ENCODE measurements around the gene IGFALS. TPM values are rescaled to one million over a fixed set of nuclear protein-coding genes. Genes with fewer than 3 reads are reported as not detected.

IGFALS gene
- total RNA-seq, 1 donor from 2014 or later, result not detected

GRCh38 chr16:1794908-1795666 lies 1.6 kb upstream of the IGFALS start:
- H3K27ac Mint-ChIP-seq (ENCODE audit: unreplicated experiment), result no peak overlapping the region
- TF ChIP-seq, protein P1, sequence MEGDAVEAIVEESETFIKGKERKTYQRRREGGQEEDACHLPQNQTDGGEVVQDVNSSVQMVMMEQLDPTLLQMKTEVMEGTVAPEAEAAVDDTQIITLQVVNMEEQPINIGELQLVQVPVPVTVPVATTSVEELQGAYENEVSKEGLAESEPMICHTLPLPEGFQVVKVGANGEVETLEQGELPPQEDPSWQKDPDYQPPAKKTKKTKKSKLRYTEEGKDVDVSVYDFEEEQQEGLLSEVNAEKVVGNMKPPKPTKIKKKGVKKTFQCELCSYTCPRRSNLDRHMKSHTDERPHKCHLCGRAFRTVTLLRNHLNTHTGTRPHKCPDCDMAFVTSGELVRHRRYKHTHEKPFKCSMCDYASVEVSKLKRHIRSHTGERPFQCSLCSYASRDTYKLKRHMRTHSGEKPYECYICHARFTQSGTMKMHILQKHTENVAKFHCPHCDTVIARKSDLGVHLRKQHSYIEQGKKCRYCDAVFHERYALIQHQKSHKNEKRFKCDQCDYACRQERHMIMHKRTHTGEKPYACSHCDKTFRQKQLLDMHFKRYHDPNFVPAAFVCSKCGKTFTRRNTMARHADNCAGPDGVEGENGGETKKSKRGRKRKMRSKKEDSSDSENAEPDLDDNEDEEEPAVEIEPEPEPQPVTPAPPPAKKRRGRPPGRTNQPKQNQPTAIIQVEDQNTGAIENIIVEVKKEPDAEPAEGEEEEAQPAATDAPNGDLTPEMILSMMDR (IDR thresholded peaks at IDR 0.05; ENCODE audit: unreplicated experiment), result no peak
- H3K4me1 Mint-ChIP-seq (ENCODE audit: unreplicated experiment), result no peaks in the 10 kb centered on the region
- H3K4me3 Mint-ChIP-seq (ENCODE audit: unreplicated experiment), result no peak overlapping the region
- no peak for DNase-seq (ENCODE audit: low spot score)
- peaks cover 4% of the 10 kb centered on the region for H3K9me3 Mint-ChIP-seq (ENCODE audit: unreplicated experiment)
- peaks cover 15% of the 10 kb centered on the region for H3K36me3 Mint-ChIP-seq (ENCODE audit: low read depth, unreplicated experiment)
- H3K27me3 Mint-ChIP-seq (ENCODE audit: unreplicated experiment), result no peaks in the 10 kb centered on the region

DNA sequence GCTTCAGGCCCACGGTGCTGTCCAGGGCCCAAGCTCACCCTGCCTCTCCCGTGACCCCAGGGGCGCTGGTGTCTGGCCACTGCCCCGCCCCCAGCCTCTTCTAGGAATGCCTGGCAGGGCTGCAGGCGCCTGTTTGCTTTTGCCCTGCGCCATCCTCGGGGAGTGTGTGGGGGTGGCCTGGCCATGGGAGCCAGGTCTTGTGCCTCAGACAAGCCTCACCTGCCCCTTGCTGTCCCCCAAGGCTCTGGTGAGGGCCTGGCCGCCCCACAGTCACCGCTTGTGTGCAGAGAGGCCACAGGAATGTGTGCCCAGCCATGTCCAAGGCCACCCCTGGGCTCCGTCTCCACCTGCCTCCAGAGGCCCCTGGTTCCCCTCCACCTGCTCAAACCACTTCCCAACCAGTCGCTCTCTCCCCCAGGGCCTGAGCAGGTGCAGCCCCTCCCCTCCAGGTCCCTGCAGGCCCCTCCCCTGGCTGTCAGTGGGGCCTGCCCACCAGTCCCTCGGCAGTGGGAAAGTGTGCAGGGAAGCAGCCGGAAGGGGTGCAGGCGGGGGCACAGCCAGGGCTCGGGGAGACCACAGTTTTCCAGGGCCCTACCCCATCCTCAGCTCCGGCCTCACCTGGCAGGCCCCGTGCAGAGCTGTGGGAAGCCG lies 841 bp upstream of the IGFALS start:
- H3K9me3 Mint-ChIP-seq (ENCODE audit: unreplicated experiment), result peaks cover 1% of the 10 kb centered on the region
- no peak overlapping the region for H3K4me3 Mint-ChIP-seq (ENCODE audit: unreplicated experiment)
- peaks cover 10% of the 10 kb centered on the region for H3K36me3 Mint-ChIP-seq (ENCODE audit: low read depth, unreplicated experiment)
- no peak overlapping the region for H3K27ac Mint-ChIP-seq (ENCODE audit: unreplicated experiment)
- TF ChIP-seq, protein P1 (IDR thresholded peaks at IDR 0.05; ENCODE audit: unreplicated experiment), result no peak
- H3K4me1 Mint-ChIP-seq (ENCODE audit: unreplicated experiment), result no peaks in the 10 kb centered on the region
- H3K27me3 Mint-ChIP-seq (ENCODE audit: unreplicated experiment), result no peaks in the 10 kb centered on the region
- DNase-seq (ENCODE audit: low spot score), result no peak

- H3K4me3 Mint-ChIP-seq (ENCODE audit: unreplicated experiment), result no peak overlapping the region
- TF ChIP-seq, protein P1 (IDR thresholded peaks at IDR 0.05; ENCODE audit: unreplicated experiment), result no peak
- no peak for DNase-seq (ENCODE audit: low spot score)
Measured at GRCh38 chr16:1792836-1793577, 498 bp downstream of the IGFALS start.

DNA sequence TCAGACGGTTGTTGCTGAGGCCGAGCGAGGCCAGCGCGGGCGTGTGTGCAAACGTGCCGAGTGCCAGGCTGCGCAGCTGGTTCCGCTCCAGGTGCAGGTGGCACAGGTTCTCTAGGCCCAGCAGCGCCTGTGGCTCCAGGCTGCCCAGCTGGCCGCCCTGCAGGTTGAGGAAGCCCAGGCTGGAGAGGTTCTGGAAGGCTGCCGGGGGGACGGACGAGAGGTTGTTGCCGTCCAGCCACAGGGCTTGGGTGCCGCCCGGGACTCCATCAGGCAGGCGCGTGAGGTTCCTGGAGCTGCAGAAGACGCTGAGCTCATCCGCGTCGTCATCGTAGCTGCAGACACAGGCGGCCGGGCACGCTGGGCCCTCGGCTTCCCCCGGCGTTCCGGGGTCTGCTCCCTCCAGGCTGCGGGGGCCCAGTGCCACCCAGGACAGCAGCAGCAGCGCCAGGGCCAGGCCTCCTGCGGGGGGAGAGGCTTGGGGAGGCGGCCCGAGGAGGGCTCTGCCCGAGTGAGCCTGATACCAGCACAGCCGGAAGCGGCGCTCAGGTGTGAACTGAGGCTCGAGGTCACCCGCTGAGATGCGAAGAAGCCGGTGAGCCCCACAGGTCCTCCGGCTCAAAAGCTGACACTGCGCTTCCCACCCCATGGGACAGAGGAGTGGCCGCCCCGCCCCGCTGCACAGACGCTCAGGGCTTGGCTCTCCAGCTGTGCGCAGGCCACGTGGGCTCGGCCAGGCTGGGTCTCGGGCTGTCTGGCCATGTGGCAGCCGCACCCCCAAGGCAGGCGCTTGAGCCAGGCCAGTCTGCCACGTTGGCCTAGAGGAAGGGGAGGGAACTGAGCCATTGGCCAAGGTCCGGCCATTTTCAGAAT lies 1.3 kb downstream of the IGFALS start:
- TF ChIP-seq, protein P1 (IDR thresholded peaks at IDR 0.05; ENCODE audit: unreplicated experiment), result no peak
- Mint-ChIP-seq H3K27me3 (ENCODE audit: unreplicated experiment) (no peaks in the 10 kb centered on the region), H3K4me1 (ENCODE audit: unreplicated experiment) (no peaks in the 10 kb centered on the region), H3K27ac (ENCODE audit: unreplicated experiment) (no peak overlapping the region), H3K4me3 (ENCODE audit: unreplicated experiment) (no peak overlapping the region), H3K9me3 (ENCODE audit: unreplicated experiment) (no peaks in the 10 kb centered on the region), H3K36me3 (ENCODE audit: low read depth, unreplicated experiment) (peaks cover 7% of the 10 kb centered on the region)
- DNase-seq (ENCODE audit: low spot score), result peak; percentile 7

More at GRCh38 chr16:1792836-1793577, 498 bp downstream of the IGFALS start:
- Mint-ChIP-seq H3K27ac (ENCODE audit: unreplicated experiment) (no peak overlapping the region), H3K27me3 (ENCODE audit: unreplicated experiment) (no peaks in the 10 kb centered on the region), H3K9me3 (ENCODE audit: unreplicated experiment) (no peaks in the 10 kb centered on the region), H3K4me1 (ENCODE audit: unreplicated experiment) (no peaks in the 10 kb centered on the region), H3K36me3 (ENCODE audit: low read depth, unreplicated experiment) (peaks cover 8% of the 10 kb centered on the region)

All from endothelial cell (in vitro differentiated cells).